OCI-LY1 (cell line): Measurements from ENCODE around the gene HAPLN2.
A peak's percentile ranks its signal among the peaks of the same experiment; 100 is the strongest.

Source experiments
- H2AFZ ChIP-seq: fragments of 200-600 bp; sonication (generic), shearing (Covaris generic); 2 replicates; pipeline ENCODE4 v1.6.0; 2014; ENCODE audit warnings: antibody characterized with exemption, mild to moderate bottlenecking, low read length
- H3F3A ChIP-seq: fragments of 200-600 bp; sonication (generic), shearing (Covaris generic); 2 replicates; pipeline ENCODE4 v1.6.0; 2014; ENCODE audit warnings: mild to moderate bottlenecking, antibody characterized with exemption, low read length, moderate library complexity; ENCODE audit not compliant: insufficient read depth
- H3K27ac ChIP-seq: fragments of 200-600 bp; sonication (generic); 2 replicates; pipeline ENCODE4 v1.5.1; 2014; ENCODE audit warnings: low read length, mixed run types, mild to moderate bottlenecking, low read depth; ENCODE audit not compliant: poor library complexity, severe bottlenecking
- H3K27me3 ChIP-seq: fragments of 200-600 bp; sonication (generic); 2 replicates; pipeline ENCODE4 v1.6.0; 2014; ENCODE audit warnings: antibody characterized with exemption, mild to moderate bottlenecking, low read length, moderate library complexity; ENCODE audit not compliant: insufficient read depth
- H3K36me3 ChIP-seq: fragments of 200-600 bp; sonication (generic); 2 replicates; pipeline ENCODE4 v1.6.1; 2014; ENCODE audit warnings: mild to moderate bottlenecking, antibody characterized with exemption, low read length, moderate library complexity, mixed read lengths; ENCODE audit not compliant: insufficient read depth
- H3K4me1 ChIP-seq: fragments of 200-600 bp; sonication (generic); 2 replicates; pipeline ENCODE4 v1.5.1; 2014; ENCODE audit warnings: mild to moderate bottlenecking, low read length, moderate library complexity; ENCODE audit not compliant: insufficient read depth, severe bottlenecking
- H3K4me2 ChIP-seq: fragments of 200-600 bp; sonication (generic), shearing (Covaris generic); 2 replicates; pipeline ENCODE4 v1.6.1; 2014; ENCODE audit warnings: low read length
- H3K4me3 ChIP-seq: fragments of 200-600 bp; sonication (generic); 2 replicates; pipeline ENCODE4 v1.5.1; 2014; ENCODE audit warnings: low read length, low read depth, mild to moderate bottlenecking, mixed read lengths; ENCODE audit not compliant: poor library complexity, severe bottlenecking
- H3K79me2 ChIP-seq: fragments of 200-600 bp; shearing (Covaris generic); 2 replicates; pipeline ENCODE4 v1.6.1; 2016; ENCODE audit warnings: mixed run types, low read length, mixed read lengths; ENCODE audit not compliant: insufficient read depth
- H3K9ac ChIP-seq: fragments of 200-600 bp; sonication (generic), shearing (Covaris generic); 2 replicates; pipeline ENCODE4 v1.6.1; 2014; ENCODE audit warnings: mild to moderate bottlenecking, low read length, mixed read lengths
- H3K9me2 ChIP-seq: fragments of 200-600 bp; sonication (generic), shearing (Covaris generic); 2 replicates; pipeline ENCODE4 v1.6.1; 2014; ENCODE audit warnings: low read depth, mild to moderate bottlenecking, low read length, mixed read lengths
- H3K9me3 ChIP-seq: fragments of 200-600 bp; shearing (Covaris generic); 2 replicates; pipeline ENCODE4 v1.6.1; 2014; ENCODE audit warnings: low read length, mixed read lengths
- H4K20me1 ChIP-seq: fragments of 200-600 bp; sonication (generic), shearing (Covaris generic); 2 replicates; pipeline ENCODE4 v1.6.0; 2016; ENCODE audit warnings: mild to moderate bottlenecking, low read length; ENCODE audit not compliant: insufficient read depth
- EZH2 ChIP-seq: fragments of 200-600 bp; sonication (generic), shearing (Covaris generic); IDR thresholded peaks from 2 replicates; pipeline ENCODE4 v1.8.0; 2017; ENCODE audit warnings: borderline replicate concordance, mixed run types, mild to moderate bottlenecking, antibody characterized with exemption, low read length, moderate library complexity, mixed read lengths
- TF ChIP-seq, protein P1 (sequence below): fragments of 200-600 bp; sonication (generic), shearing (Covaris generic); IDR thresholded peaks from 2 replicates; pipeline ENCODE4 v1.5.1; 2017; ENCODE audit warnings: mild to moderate bottlenecking, antibody characterized with exemption, low read length, moderate library complexity, mixed read lengths

HAPLN2 gene

GRCh38 chr1:156592158-156592909, 26.9 kb upstream of the HAPLN2 start:
- Histone ChIP-seq H3F3A (0 out of 2 replicates have a peak, but pooled peaks cover 4% of the 10 kb centered on the region), H3K9me2 (no peaks in the 10 kb centered on the region), H3K9me3 (no peaks in the 10 kb centered on the region), H3K36me3 (peaks cover 41% of the 10 kb centered on the region), H3K79me2 (no peaks in the 10 kb centered on the region), H4K20me1 (no peaks in the 10 kb centered on the region), H3K27me3 (no peaks in the 10 kb centered on the region), H2AFZ (no peak overlapping the region), H3K4me3 (peak overlapping the region; percentile 82), H3K9ac (peak overlapping the region; percentile 92), H3K4me2 (peak overlapping the region; percentile 94), H3K27ac (peak overlapping the region; percentile 67), H3K4me1 (peaks cover 24% of the 10 kb centered on the region)
- no peak for TF ChIP-seq EZH2
- TF ChIP-seq, protein P1, sequence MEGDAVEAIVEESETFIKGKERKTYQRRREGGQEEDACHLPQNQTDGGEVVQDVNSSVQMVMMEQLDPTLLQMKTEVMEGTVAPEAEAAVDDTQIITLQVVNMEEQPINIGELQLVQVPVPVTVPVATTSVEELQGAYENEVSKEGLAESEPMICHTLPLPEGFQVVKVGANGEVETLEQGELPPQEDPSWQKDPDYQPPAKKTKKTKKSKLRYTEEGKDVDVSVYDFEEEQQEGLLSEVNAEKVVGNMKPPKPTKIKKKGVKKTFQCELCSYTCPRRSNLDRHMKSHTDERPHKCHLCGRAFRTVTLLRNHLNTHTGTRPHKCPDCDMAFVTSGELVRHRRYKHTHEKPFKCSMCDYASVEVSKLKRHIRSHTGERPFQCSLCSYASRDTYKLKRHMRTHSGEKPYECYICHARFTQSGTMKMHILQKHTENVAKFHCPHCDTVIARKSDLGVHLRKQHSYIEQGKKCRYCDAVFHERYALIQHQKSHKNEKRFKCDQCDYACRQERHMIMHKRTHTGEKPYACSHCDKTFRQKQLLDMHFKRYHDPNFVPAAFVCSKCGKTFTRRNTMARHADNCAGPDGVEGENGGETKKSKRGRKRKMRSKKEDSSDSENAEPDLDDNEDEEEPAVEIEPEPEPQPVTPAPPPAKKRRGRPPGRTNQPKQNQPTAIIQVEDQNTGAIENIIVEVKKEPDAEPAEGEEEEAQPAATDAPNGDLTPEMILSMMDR = no peak

- peak overlapping the region; percentile 67 for H3K27ac ChIP-seq
These were observed 26.1 kb upstream of the HAPLN2 start for GRCh38 chr1:156592910-156593660.

GRCh38 chr1:156593661-156593989, 25.6 kb upstream of the HAPLN2 start:
- no peak for TF ChIP-seq EZH2
- TF ChIP-seq, protein P1 = no peak
- Histone ChIP-seq H3K27ac (peak overlapping the region; percentile 67), H3K4me1 (peaks cover 24% of the 10 kb centered on the region), H3K9me3 (no peaks in the 10 kb centered on the region), H3K4me3 (no peak overlapping the region), H3K9me2 (no peaks in the 10 kb centered on the region), H3K36me3 (peaks cover 54% of the 10 kb centered on the region), H3F3A (0 out of 2 replicates have a peak, but pooled peaks cover 4% of the 10 kb centered on the region), H3K4me2 (no peak overlapping the region; the same call in 1 of the 2 replicates), H3K79me2 (no peaks in the 10 kb centered on the region), H3K9ac (no peak overlapping the region; the same call in 1 of the 2 replicates), H4K20me1 (no peaks in the 10 kb centered on the region), H2AFZ (no peak overlapping the region), H3K27me3 (no peaks in the 10 kb centered on the region)

More at GRCh38 chr1:156592910-156593660, 26.1 kb upstream of the HAPLN2 start:
- Histone ChIP-seq H3K9ac (peak overlapping the region; percentile 92; the same call in 1 of the 2 replicates), H3K79me2 (no peaks in the 10 kb centered on the region), H3K4me1 (peaks cover 24% of the 10 kb centered on the region), H3F3A (0 out of 2 replicates have a peak, but pooled peaks cover 4% of the 10 kb centered on the region), H3K36me3 (peaks cover 48% of the 10 kb centered on the region), H3K4me2 (peak overlapping the region; percentile 94), H3K27me3 (no peaks in the 10 kb centered on the region), H2AFZ (no peak overlapping the region), H3K9me2 (no peaks in the 10 kb centered on the region), H3K9me3 (no peaks in the 10 kb centered on the region), H3K4me3 (peak overlapping the region; percentile 82), H4K20me1 (no peaks in the 10 kb centered on the region)
- TF ChIP-seq, protein P1 = no peak
- TF ChIP-seq EZH2 = no peak
